ENCODE results near the gene PEX10.
A peak's percentile ranks its signal among the peaks of the same experiment; 100 is the strongest.

PEX10 gene

GRCh38 chr1:2388004-2388913 lies 24.1 kb downstream of the PEX10 start:
- DNase-seq (ENCODE audit: low read depth, low spot score), result no peak

DNA sequence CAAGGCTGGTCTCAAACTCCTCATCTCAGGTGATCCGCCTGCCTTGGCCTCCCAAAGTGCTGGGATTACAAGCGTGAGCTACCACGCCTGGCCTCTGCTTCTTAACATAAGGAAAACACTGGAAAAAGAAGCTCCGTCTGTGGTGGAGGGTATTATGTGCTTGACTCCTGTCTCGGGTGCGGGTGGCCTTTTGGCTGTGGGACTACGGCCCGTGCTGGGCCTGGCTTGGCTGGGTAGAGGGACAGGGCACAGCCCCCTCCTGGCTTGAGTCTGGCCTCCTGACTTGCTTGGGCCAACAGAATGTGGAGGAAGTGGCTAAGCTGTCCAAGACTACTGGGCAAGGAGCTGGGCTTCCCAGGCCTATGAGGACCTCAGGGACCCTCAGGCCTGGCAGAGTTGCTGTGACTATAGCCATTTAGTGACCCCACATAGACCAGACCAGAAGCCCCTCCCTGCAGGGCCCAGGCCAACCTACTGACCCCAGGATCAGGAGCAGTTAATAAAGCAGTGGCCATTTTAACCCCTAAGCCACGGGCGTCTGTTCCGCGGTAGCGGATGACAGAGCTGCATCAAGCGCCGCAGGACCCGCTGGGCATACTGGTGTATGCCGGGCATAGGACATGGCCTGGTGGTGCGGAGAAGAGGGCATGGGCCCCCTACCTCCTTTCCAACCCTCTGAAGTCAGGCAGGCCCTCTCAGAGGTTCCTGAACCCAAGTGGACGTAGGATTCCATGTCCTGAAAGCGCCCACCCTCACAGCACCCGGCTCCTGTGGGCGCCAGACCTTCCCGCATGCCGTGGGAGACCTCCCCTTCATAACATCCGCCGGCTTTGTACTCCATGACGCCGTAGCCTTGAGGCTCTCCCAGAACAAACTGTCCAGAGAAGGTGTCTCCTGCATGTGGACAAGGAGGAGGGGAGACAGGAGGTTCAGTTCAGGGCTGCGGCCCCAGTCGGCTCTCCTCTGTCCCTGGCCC lies 25.4 kb downstream of the PEX10 start:
- DNase-seq (ENCODE audit: low read depth, low spot score), result no peak

GRCh38 chr1:2385606-2386280 lies 26.6 kb downstream of the PEX10 start:
- DNase-seq (ENCODE audit: low read depth, low spot score), result no peak

GRCh38 chr1:2384941-2385481 lies 27.4 kb downstream of the PEX10 start:
- no peak for DNase-seq (ENCODE audit: low read depth, low spot score)

DNA sequence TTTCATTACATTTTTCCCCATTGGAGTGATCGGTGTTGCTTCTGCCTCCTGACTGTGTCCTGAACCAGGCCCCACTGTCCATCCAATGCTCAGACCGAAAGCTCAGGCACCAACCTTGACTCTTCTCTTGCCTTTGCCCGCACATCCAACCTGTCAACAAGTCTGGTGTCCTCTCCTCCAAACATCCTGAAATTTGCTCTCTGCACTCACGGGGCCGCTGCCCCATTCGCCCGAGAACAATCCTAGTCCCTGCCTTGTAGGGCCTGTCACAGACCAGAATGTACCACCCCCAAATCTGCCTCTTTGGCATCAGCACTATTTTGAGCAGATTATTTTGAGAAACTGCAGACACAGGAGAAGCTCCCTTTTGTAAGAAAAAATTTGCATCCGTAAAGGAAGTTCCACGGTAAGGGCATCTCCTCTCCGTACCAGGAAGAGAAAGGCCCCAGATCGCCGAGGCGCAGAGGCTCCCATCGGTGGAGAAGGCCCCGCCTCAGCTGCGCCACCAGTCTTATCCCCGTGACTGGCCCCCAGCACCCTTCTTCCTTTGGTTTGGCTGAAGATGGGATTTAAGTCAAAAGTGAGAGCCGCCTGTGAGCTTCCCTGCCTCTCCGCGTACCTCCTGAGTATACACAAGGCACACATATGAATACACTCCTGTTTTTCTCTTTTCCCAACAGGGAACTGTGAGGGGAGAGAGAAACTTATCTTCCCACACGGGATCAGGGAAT lies 28.1 kb downstream of the PEX10 start:
- DNase-seq (ENCODE audit: low read depth, low spot score), result no peak

GRCh38 chr1:2383576-2383975 lies 28.8 kb downstream of the PEX10 start:
- no peak for DNase-seq (ENCODE audit: low read depth, low spot score)

GRCh38 chr1:2382621-2383361 lies 29.6 kb downstream of the PEX10 start:
- no peak for DNase-seq (ENCODE audit: low read depth, low spot score)

DNA sequence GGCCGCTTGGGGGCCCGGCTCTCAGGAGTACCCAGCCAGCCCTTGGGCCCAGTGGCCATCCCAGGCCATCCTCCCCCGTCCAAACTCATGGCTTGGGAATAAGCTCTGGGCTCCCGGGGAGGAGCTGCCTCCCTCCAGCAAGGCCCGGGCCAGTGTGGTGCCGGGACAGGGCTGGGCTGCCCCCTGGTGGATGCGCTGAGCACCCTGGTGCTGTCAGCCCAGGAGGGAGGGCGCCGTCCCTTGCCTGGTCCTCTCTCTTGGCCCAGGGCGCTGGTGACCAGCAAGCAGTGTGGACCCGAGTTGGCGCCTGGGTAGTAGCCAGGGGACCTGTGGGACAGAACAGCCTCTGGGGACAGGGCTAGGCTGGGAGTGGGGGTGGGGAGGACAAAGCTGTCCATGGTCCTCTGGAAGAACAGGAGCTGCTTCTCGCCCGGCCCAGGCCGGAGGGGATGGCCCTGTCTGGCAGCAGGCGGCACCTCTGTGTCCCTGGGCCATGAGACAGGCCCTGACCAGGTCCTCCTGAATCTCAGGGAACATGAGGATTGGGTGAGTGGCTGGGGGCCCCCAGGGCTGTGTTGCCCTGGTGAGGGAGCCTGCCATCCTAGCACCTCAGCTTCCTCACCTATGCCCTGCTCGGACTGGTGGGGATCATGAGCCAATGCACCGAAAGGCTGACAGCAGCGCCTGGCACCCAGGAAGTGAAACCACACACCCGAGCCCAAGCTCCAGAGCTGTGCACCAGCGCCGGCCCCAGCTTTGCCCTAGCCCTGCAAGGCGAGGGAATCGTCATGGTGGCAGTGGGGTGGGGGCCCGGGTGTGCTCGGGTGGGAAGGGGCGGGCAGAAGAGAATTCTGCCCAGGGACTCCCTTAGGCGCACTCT lies 30.4 kb downstream of the PEX10 start:
- peak; percentile 37 for DNase-seq (ENCODE audit: low read depth, low spot score)

DNA sequence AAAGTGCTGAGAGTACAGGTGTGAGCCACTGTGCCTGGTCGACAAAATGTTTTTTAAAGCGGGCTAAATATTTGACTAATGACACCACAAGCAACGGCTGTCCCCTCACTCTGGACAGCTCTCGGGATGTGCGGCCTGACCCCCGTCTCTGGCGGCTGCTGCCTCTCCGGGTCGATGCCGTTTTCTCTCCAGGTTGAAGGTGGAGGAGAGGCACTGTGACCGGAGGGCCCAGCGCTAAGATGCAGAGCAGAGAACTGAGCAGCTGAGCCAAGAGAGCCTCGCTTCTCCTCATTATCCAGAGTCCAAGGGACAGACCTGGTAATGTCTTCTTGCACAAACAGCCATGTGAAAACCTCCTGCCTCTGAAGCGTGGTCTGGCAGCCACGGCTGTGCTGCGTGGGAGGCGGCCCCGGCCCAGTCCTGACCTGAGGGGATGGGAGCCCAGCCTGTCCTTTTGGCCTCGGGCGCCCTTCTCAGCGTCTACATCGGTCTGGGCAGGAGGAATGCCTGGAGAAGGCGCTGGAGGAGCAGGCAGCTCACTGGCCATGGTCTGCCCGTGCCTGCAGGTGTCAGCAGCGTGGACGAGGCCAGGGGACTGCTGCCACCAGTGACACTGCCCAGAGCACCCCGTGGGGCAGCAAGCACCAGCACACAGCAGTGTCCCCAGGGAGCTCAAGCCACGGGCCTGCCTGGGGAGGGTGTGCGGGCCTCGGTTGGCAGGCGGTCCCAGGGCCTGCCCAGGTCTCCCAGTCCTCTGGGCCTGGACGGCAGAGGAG lies 31.4 kb downstream of the PEX10 start:
- no peak for DNase-seq (ENCODE audit: low read depth, low spot score)

- no peak for DNase-seq (ENCODE audit: low read depth, low spot score)
Measured at GRCh38 chr1:2379733-2380404, 32.5 kb downstream of the PEX10 start.

DNA sequence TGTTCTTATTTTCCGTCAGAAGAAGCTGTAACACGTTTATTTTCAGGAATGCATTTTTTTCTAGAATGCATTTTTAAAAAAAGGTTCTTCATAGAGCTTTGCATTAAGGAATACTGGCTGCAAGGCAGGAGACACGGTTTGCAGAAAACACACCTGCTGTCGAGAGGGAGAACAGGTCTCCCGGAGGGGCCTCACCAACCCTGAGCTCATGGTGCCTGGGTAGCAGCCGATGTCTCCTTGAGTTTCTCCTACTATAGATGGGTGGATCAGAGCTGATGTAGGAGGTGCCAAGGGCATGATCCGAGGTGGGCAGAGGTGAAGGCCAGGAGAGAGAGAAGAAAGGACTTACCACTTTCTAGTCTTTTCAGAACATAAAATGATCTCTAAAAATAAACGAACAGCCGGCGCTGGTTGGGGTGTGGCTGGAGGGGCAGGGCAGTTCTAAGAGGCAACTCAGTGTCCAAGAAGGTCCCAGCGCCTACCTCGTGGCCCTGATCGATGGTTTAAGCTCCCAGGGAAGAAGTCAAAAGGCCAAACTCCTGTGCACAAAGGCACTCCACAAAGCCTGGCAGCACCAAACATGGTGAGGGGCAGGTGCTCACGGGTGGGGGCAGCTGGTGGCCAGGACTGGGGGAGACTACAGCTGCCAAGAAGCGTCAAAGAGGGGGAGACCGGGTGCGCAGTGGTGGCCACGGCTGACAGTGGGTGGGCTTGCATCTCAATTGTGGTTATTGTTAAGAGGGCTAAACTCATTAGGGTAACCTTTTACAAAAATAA lies 33.2 kb downstream of the PEX10 start:
- no peak for DNase-seq (ENCODE audit: low read depth, low spot score)

DNA sequence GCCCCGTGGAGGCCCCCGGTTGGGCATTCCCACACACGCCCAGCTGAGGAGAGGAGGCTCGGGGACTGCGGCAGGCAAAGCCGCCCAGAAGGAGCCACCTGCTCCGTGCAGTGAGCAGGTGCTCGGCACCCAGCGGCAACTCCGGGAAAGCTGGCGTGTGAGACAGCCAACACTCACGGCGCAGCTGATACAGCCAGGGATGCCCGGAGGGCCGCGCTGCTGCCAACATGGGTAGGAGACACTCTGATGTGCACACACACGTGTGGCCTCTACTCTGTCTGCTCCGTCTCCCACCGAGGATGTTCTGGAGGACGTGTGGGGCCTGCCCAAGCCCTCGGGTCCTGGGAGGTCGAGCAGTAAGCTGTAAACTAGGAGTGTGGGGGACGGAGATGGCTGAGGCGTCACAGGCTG lies 33.9 kb downstream of the PEX10 start:
- no peak for DNase-seq (ENCODE audit: low read depth, low spot score)

DNA sequence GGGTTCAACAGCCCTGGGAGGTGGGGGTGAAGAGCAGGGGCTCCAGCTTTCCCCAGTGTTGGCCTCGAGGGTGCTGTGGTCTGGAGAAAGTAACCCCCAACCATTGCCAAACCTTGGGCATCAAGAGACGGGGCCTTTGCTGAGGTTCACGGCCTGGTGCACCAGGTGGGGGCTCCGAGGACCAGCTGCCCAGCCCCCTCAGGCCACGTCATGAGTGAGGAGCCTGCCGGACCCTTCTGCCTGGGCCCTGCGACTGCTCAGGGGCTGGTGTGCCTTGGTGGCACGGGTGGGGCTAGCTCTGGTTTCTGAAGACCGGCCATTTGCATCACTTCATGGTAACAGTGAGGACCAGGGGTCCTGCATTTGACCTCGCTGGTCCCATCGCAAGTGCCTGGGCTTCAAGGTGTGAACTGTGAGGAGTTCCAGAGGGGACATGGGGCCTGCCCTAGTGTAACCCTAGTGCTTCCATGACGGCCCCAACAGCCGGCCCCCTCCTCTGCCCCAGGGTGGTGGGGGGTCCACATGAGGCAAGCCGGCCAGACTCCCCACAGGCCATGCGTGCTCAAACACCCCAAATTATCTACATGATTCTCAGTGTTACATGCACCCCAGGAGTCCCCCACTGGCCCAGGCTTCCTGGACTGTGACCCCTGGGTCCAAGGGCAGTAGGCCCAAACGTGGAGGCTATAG lies 34.5 kb downstream of the PEX10 start:
- DNase-seq (ENCODE audit: low read depth, low spot score), result no peak

DNA sequence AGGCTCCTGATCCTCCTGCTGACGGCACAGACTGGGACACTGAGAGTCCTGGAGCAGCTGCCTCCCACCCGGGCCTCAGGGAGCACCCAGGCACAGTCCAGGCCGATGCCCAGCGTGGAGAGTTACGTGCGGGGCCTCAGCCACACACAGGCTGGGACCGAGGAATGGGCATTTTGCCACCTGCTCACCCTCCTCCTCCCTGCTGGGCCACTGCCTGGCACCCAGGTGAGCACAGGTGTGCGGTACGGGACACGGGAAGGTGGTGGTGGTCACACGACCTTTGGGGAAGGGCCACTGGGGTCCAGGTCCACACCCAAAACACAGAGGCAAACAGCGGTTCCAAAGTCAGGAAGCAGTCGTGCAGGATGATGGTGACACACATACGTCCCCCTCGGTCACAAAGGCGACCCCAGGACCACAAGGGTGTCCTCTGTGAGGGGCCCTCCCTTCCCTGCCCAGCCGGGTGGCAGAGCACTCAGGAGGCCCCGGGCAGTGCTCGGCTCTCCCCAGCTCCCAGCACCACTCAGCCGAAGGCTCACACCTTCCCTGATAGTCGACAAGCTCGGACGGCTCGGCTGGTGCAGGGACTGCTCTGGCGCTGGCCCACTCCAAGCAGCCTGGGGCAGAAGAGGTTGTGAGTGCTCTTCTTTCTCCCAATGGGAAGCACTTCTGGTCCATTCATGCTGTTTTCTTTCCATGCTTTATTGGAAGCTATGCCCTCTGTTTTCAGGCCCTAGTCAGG lies 35.3 kb downstream of the PEX10 start:
- DNase-seq (ENCODE audit: low read depth, low spot score), result no peak

- DNase-seq (ENCODE audit: low read depth, low spot score), result no peak
Measured at GRCh38 chr1:2376261-2376741, 36.1 kb downstream of the PEX10 start.

DNA sequence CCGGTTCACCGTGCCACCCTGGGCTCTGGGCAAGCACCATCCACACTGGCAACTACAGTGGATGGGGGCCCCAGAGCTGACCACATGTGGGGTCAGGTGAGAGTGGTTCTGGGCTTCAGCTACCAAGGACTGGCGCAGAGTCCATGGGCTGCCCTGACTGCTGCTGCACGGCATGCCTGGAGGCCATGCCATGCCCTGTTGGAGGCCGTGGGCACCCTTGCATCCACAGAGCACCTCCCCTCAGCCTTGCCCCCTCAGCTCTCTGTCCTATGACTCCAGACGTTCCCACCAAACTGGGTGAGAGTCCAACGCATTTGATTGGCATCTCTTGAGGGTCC lies 36.5 kb downstream of the PEX10 start:
- DNase-seq (ENCODE audit: low read depth, low spot score), result no peak

All from smooth muscle cell of the brain vasculature (primary cell).